SK-N-SH (cell line): ENCODE measurements around the gene RNASET2. TPM values are rescaled to one million over a fixed set of nuclear protein-coding genes. Genes with fewer than 3 reads are reported as not detected.

Experiments used
- CTCF ChIA-PET: fragments of 300-600, 350-600 bp; formaldehyde crosslinking; extraction: SDS; loops from one replicate; lab custom pipeline; 2021; lab: Yijun Ruan, JAX
- POLR2A ChIA-PET: fragments of 350-600 bp; sonication (Branson Sonifier 250); formaldehyde crosslinking; extraction: SDS; loops from one replicate; lab custom pipeline; 2020; ENCODE audit warnings: antibody characterized with exemption, inconsistent platforms; lab: Yijun Ruan, JAX
- DNase-seq: peaks from one replicate; pipeline ENCODE4 v3.0.0; 2012
- H2AFZ ChIP-seq: fragments of 200-600 bp; sonication (generic); 2 replicates; pipeline ENCODE4 v1.8.1; 2016; ENCODE audit warnings: antibody characterized with exemption, mild to moderate bottlenecking, low read depth
- H3F3A ChIP-seq: fragments of 200-600 bp; sonication (generic); replicated peaks from 2 replicates; pipeline ENCODE3; 2016; ENCODE audit warnings: antibody characterized with exemption, mild to moderate bottlenecking; ENCODE audit not compliant: insufficient read depth
- H3K27ac ChIP-seq, 2 experiments: fragments of 200-500 bp in 1 of 2; fragments of 200-600 bp in 1 of 2; sonication (Bioruptor generic) in 1 of 2; sonication (generic), shearing (Covaris generic) in 1 of 2; 2 replicates each; pipeline versions ENCODE4 v1.5.1 to v1.6.1; 2014 to 2016; ENCODE audit warnings: low read depth in 2 of 2, inconsistent platforms in 1 of 2, low read length in 1 of 2, mild to moderate bottlenecking in 1 of 2, mixed read lengths in 1 of 2
- H3K27me3 ChIP-seq: fragments of 200-600 bp; sonication (generic), shearing (Covaris generic); 2 replicates; pipeline ENCODE4 v1.6.1; 2016; ENCODE audit warnings: mixed run types; ENCODE audit not compliant: insufficient read depth
- H3K36me3 ChIP-seq, 2 experiments: fragments of 200-500 bp in 1 of 2; fragments of 200-600 bp in 1 of 2; sonication (Bioruptor generic) in 1 of 2; sonication (generic) in 1 of 2; replicated peaks in 1 of 2; 2 replicates each; pipeline versions ENCODE3 to v1.5.1; 2014 to 2016; ENCODE audit warnings: low read length in 1 of 2, mild to moderate bottlenecking in 1 of 2; ENCODE audit not compliant: insufficient read depth in 2 of 2, control insufficient read depth in 1 of 2
- H3K4me1 ChIP-seq, 2 experiments: fragments of 200-500 bp in 1 of 2; fragments of 200-600 bp in 1 of 2; sonication (Bioruptor generic) in 1 of 2; sonication (generic), shearing (Covaris generic) in 1 of 2; 2 replicates each; pipeline versions ENCODE4 v1.5.1 to v1.6.1; 2014 to 2016; ENCODE audit warnings: low read depth in 1 of 2, low read length in 1 of 2, mixed run types in 1 of 2; ENCODE audit not compliant: insufficient read depth in 2 of 2, control insufficient read depth in 1 of 2
- H3K4me2 ChIP-seq: fragments of 200-600 bp; sonication (generic), shearing (Covaris generic); 2 replicates; pipeline ENCODE4 v1.6.1; 2017; ENCODE audit warnings: mixed run types
- H3K4me3 ChIP-seq, 2 experiments: fragments of 200-500 bp in 1 of 2; fragments of 200-600 bp in 1 of 2; sonication (Bioruptor generic) in 1 of 2; sonication (generic), shearing (Covaris generic) in 1 of 2; 2 replicates each; pipeline versions ENCODE4 v1.5.1 to v1.8.1; 2014 to 2016; ENCODE audit warnings: low read depth in 2 of 2, inconsistent platforms in 1 of 2, low read length in 1 of 2, mild to moderate bottlenecking in 1 of 2, mixed read lengths in 1 of 2, moderate library complexity in 1 of 2
- H3K79me2 ChIP-seq: fragments of 200-600 bp; sonication (generic); 2 replicates; pipeline ENCODE4 v1.8.1; 2017; ENCODE audit warnings: mild to moderate bottlenecking; ENCODE audit not compliant: insufficient read depth
- H3K9ac ChIP-seq: fragments of 200-600 bp; sonication (generic); 2 replicates; pipeline ENCODE4 v1.6.1; 2017; ENCODE audit warnings: mixed run types
- H3K9me2 ChIP-seq: fragments of 200-600 bp; sonication (generic); 2 replicates; pipeline ENCODE4 v1.6.1; 2017; ENCODE audit warnings: mixed run types
- H3K9me3 ChIP-seq: fragments of 200-600 bp; sonication (generic); 2 replicates; pipeline ENCODE4 v1.6.1; 2017; ENCODE audit warnings: mixed run types, mild to moderate bottlenecking, moderate library complexity
- H4K20me1 ChIP-seq: fragments of 200-600 bp; sonication (generic); 2 replicates; pipeline ENCODE4 v1.6.1; 2017; ENCODE audit warnings: mild to moderate bottlenecking, mixed run types; ENCODE audit not compliant: insufficient read depth
- FOXJ3 ChIP-seq: sonication (generic); formaldehyde crosslinking; IDR thresholded peaks from 2 replicates; pipeline ENCODE4 v1.5.1; 2020; ENCODE audit warnings: mild to moderate bottlenecking, missing genetic modification reagents
- GABPA ChIP-seq: IDR thresholded peaks from 2 replicates; pipeline ENCODE4 v1.4.0; 2012; ENCODE audit warnings: low read depth, mild to moderate bottlenecking
- GATA2 ChIP-seq: sonication (generic); formaldehyde crosslinking; IDR thresholded peaks from 2 replicates; pipeline ENCODE4 v1.5.0; 2020; ENCODE audit warnings: mild to moderate bottlenecking, missing genetic modification reagents
- JUND ChIP-seq: IDR thresholded peaks from 2 replicates; pipeline ENCODE4 v1.4.0; 2012
- PBX3 ChIP-seq: IDR thresholded peaks from 2 replicates; pipeline ENCODE4; 2012
- POLR2AphosphoS5 ChIP-seq: IDR thresholded peaks from 2 replicates; pipeline ENCODE4 v1.6.1; 2012; ENCODE audit warnings: low read depth, low read length
- RCOR1 ChIP-seq: fragments of 150-350 bp; IDR thresholded peaks from 2 replicates; pipeline ENCODE4 v1.6.1; 2017; ENCODE audit warnings: antibody characterized with exemption, low read length
- RXRA ChIP-seq: IDR thresholded peaks from 2 replicates; pipeline ENCODE4 v1.4.0; 2012; ENCODE audit warnings: low read depth, mild to moderate bottlenecking, borderline replicate concordance
- TAF1 ChIP-seq: IDR thresholded peaks from 2 replicates; pipeline ENCODE4 v1.6.1; 2012; ENCODE audit warnings: low read depth, mild to moderate bottlenecking, low read length, moderate library complexity, borderline replicate concordance
- ZBTB33 ChIP-seq: IDR thresholded peaks from 2 replicates; pipeline ENCODE4 v1.4.0; 2012; ENCODE audit warnings: low read depth, borderline replicate concordance
- WGBS: methylation state at CpG from one replicate; pipeline ENCODE4 v1.1.6; 2017; ENCODE audit warnings: low lambda C conversion rate; 5-methylcytosine and 5-hydroxymethylcytosine counted together
- polyA plus RNA-seq, 3 experiments: library from polyadenylated mRNA; depleted of rRNA; stranded (reverse); fragments of >200 nt; gene quantifications; 2 replicates each; pipeline ENCODE4 v1.2.3, GENCODE V29; 2012
- TF ChIP-seq, protein P1 (sequence below): fragments of 150-350 bp; IDR thresholded peaks from 2 replicates; pipeline ENCODE4 v1.6.1; 2016; ENCODE audit warnings: mild to moderate bottlenecking, low read depth, low read length

Gene RNASET2
- polyA plus RNA-seq, 1 of the 3 experiments (the other 2 are of a cell fraction), result 59.2 TPM

DNA sequence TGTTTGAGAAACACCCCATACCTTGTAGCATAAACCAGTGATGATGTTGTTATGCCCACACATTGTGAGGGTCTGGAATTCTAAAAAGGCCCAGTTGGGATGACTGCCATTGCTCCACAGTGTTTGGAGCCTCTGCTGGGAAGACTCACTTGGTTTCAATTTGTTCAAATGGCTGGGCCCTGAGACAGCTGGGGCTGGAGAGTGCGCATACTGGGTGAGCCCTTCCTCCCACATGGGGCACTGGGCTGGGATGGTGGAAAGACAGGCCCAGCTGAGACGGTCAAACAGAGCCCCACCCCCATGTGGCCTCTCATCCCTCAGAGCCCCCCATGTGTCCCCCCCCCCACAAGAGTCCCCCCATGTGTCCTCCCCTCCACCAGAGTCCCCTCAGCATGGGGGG is 20.3 kb upstream of the RNASET2 start:
- Histone ChIP-seq H3K4me1 (peaks cover 0 to 9% of the 10 kb centered on the region in 2 experiments; a peak in 1 of 4 replicates), H3F3A (peaks cover 3% of the 10 kb centered on the region), H3K27ac (no peak overlapping the region), H3K9me2 (no peaks in the 10 kb centered on the region), H3K79me2 (peaks cover 2% of the 10 kb centered on the region; the same call in 1 of the 2 replicates), H3K27me3 (no peaks in the 10 kb centered on the region), H3K9ac (no peak overlapping the region), H3K9me3 (no peaks in the 10 kb centered on the region), H3K36me3 (no peaks in the 10 kb centered on the region), H3K4me3 (no peak overlapping the region), H4K20me1 (no peaks in the 10 kb centered on the region), H3K4me2 (no peak overlapping the region), H2AFZ (no peak overlapping the region)
- ChIA-PET CTCF (interaction anchor here (1.2 to 1.5 kb wide), 2 partner anchors 20 to 201 kb away, joined by 3 read pairs; partner anchors contain the start of gene RNASET2), POLR2A (no interaction called here)
- no CpG with 5 or more reads among the region's 2 CpGs for WGBS
- TF ChIP-seq ZBTB33, result no peak
- no peak for TF ChIP-seq GATA2 (CRISPR knock-in tag)
- TF ChIP-seq PBX3, result no peak
- no peak for TF ChIP-seq POLR2AphosphoS5
- no peak for TF ChIP-seq JUND
- TF ChIP-seq TAF1, result no peak
- no peak for DNase-seq

GRCh38 chr6:166972101-166972500 is 15.8 kb upstream of the RNASET2 start:
- ChIA-PET POLR2A (no interaction called here), CTCF (interaction anchor here (1.3 to 2.1 kb wide), 3 partner anchors 9 to 379 kb away, joined by 3 to 8 read pairs (median 4); no protein-coding TSS in a partner anchor)
- no peaks in the 10 kb centered on the region for H4K20me1 ChIP-seq
- no peak overlapping the region for H3K27ac ChIP-seq
- H3K9me3 ChIP-seq, result peaks cover 5% of the 10 kb centered on the region
- WGBS, result 100% methylated on average over 2 of the region's 2 CpGs
- no peaks in the 10 kb centered on the region for H3K79me2 ChIP-seq
- no peak overlapping the region for H2AFZ ChIP-seq
- DNase-seq, result no peak
- no peak overlapping the region for H3K4me2 ChIP-seq
- TF ChIP-seq RCOR1, result no peak
- TF ChIP-seq FOXJ3 (CRISPR knock-in tag), result no peak
- H3K27me3 ChIP-seq, result no peaks in the 10 kb centered on the region
- H3K4me3 ChIP-seq, result no peak overlapping the region
- no peaks in the 10 kb centered on the region for H3F3A ChIP-seq
- no peak overlapping the region for H3K9ac ChIP-seq
- H3K9me2 ChIP-seq, result no peaks in the 10 kb centered on the region
- H3K4me1 ChIP-seq, result peaks cover 0 to 12% of the 10 kb centered on the region in 2 experiments; a peak in 2 of 4 replicates
- peaks cover 0 to 8% of the 10 kb centered on the region in 2 experiments for H3K36me3 ChIP-seq

- TF ChIP-seq JUND, result no peak
- no peak for TF ChIP-seq PBX3
- no peak for TF ChIP-seq RXRA
- TF ChIP-seq, protein P1, sequence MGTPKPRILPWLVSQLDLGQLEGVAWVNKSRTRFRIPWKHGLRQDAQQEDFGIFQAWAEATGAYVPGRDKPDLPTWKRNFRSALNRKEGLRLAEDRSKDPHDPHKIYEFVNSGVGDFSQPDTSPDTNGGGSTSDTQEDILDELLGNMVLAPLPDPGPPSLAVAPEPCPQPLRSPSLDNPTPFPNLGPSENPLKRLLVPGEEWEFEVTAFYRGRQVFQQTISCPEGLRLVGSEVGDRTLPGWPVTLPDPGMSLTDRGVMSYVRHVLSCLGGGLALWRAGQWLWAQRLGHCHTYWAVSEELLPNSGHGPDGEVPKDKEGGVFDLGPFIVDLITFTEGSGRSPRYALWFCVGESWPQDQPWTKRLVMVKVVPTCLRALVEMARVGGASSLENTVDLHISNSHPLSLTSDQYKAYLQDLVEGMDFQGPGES, result no peak
- no peak for TF ChIP-seq GABPA
- TF ChIP-seq TAF1, result no peak
- Histone ChIP-seq H3K9ac (no peak overlapping the region), H3K4me1 (peaks cover 0 to 12% of the 10 kb centered on the region in 2 experiments; a peak in 2 of 4 replicates), H3K9me2 (no peaks in the 10 kb centered on the region), H3K79me2 (no peaks in the 10 kb centered on the region), H4K20me1 (no peaks in the 10 kb centered on the region), H3K27ac (no peak overlapping the region), H3K4me2 (no peak overlapping the region), H3K4me3 (no peak overlapping the region), H3F3A (no peaks in the 10 kb centered on the region), H2AFZ (no peak overlapping the region), H3K27me3 (no peaks in the 10 kb centered on the region), H3K9me3 (peaks cover 9% of the 10 kb centered on the region), H3K36me3 (peaks cover 0 to 11% of the 10 kb centered on the region in 2 experiments)
- 98% methylated on average over 8 of the region's 8 CpGs for WGBS
- ChIA-PET CTCF (interaction anchor here (0.9 to 2.1 kb wide), 3 partner anchors 18 to 380 kb away, joined by 4 to 8 read pairs (median 4); no protein-coding TSS in a partner anchor), POLR2A (no interaction called here)
- DNase-seq, result no peak
Measured at GRCh38 chr6:166971271-166971670, 14.9 kb upstream of the RNASET2 start.
